MCF 10A (cell line): ENCODE data around the gene CENPX. TPM values are rescaled to one million over a fixed set of nuclear protein-coding genes. Genes with fewer than 3 reads are reported as not detected.

Source experiments
- BruUV-seq: library from RNA; stranded (reverse); fragments of 400-500 nt; replicated peaks from 2 replicates; lab custom pipeline; 2021; lab: Mats Ljungman, UMichigan
- CTCF ChIA-PET: fragments of 300-600 bp; sonication (Branson Sonifier 250); formaldehyde crosslinking; extraction: SDS; loops from one replicate; lab custom pipeline; 2021; ENCODE audit warnings: antibody characterized with exemption, inconsistent platforms; lab: Yijun Ruan, JAX
- POLR2A ChIA-PET: fragments of 300-600, 350-650 bp; sonication (Branson Sonifier 250); formaldehyde crosslinking; extraction: SDS; loops from one replicate; lab custom pipeline; 2020; ENCODE audit warnings: antibody characterized with exemption, inconsistent platforms; lab: Yijun Ruan, JAX
- DNase-seq: peaks from one replicate; pipeline ENCODE4 v3.0.0-alpha.2; 2018; ENCODE audit not compliant: unreplicated experiment
- H3K27ac Mint-ChIP-seq: one replicate; pipeline ENCODE4 v1.8.0; 2022; ENCODE audit warnings: mild to moderate bottlenecking, low read depth, mixed read lengths; ENCODE audit not compliant: unreplicated experiment
- H3K27me3 Mint-ChIP-seq: one replicate; pipeline ENCODE4 v1.8.0; 2022; ENCODE audit warnings: mixed read lengths; ENCODE audit not compliant: insufficient read depth, unreplicated experiment
- H3K36me3 Mint-ChIP-seq: one replicate; pipeline ENCODE4 v1.8.0; 2022; ENCODE audit warnings: mild to moderate bottlenecking, moderate library complexity, mixed read lengths; ENCODE audit not compliant: insufficient read depth, unreplicated experiment
- H3K4me1 Mint-ChIP-seq: one replicate; pipeline ENCODE4 v1.8.0; 2022; ENCODE audit warnings: mixed read lengths; ENCODE audit not compliant: insufficient read depth, unreplicated experiment
- H3K4me3 Mint-ChIP-seq: one replicate; pipeline ENCODE4 v1.8.0; 2022; ENCODE audit warnings: mild to moderate bottlenecking, moderate library complexity, mixed read lengths; ENCODE audit not compliant: unreplicated experiment
- H3K9me3 Mint-ChIP-seq: one replicate; pipeline ENCODE4 v1.8.0; 2022; ENCODE audit warnings: mixed read lengths; ENCODE audit not compliant: unreplicated experiment
- intact Hi-C: fragments of 100-400 bp; cut with micrococcal nuclease; formaldehyde crosslinking; loops from 2 replicates; pipeline ENCODE4 v1.14.1; 2022
- total RNA-seq: library from RNA; stranded (reverse); gene quantifications from 2 replicates; pipeline ENCODE4 v1.2.3, GENCODE V29; 2022
- TF ChIP-seq, protein P1 (sequence below): fragments of 200-600 bp; IDR thresholded peaks from one replicate; pipeline ENCODE4 v1.8.0; 2022; ENCODE audit warnings: antibody characterized with exemption, mild to moderate bottlenecking; ENCODE audit not compliant: unreplicated experiment

CENPX gene
- total RNA-seq, 1 experiment from 2014 or later: 35.6 TPM

DNA sequence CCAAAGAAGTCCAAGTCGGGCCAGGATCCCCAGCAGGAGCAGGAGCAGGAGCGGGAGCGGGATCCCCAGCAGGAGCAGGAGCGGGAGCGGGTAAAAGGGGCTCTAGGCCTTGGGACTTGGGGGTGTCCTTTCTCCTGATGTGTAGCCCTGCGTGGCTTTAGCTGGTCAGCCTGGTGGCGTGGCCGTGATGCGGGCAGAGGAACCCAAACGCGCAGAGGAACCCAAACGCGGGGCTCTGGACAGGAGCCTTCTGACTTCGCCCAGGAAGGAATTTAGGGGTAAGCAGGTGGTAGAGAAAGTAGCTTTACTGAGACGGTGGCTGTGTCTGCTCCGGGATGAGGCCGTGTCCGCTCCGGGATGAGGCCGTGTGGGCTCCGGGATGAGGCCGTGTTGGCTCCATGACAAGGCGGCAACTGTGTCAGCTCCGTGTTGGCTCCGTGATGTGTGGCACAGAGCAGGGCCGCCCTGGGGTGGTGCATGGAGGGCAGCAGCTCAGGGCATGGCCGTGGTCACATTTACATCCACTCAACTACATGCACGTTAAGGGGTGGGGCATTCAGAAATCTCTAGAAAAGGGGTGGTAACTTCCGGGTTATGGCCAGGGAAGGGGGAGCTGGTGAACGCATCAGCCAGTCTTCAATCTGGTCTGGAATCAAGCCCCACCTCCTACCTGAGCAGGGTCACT lies 25.8 kb downstream of the CENPX start:
- CTCF ChIA-PET: interaction anchor here (0.6 to 0.7 kb wide), 4 partner anchors 17 to 39 kb away, joined by 3 to 6 read pairs (median 4); no protein-coding TSS in a partner anchor
- H3K4me3 Mint-ChIP-seq: no peak overlapping the region
- no TSS peak for BruUV-seq
- H3K4me1 Mint-ChIP-seq: no peaks in the 10 kb centered on the region
- intact Hi-C loops: no loop called here
- no peaks in the 10 kb centered on the region for H3K9me3 Mint-ChIP-seq
- peaks cover 5% of the 10 kb centered on the region for H3K36me3 Mint-ChIP-seq
- no peak for DNase-seq
- POLR2A ChIA-PET: no interaction called here
- H3K27me3 Mint-ChIP-seq: no peaks in the 10 kb centered on the region
- TF ChIP-seq, protein P1, sequence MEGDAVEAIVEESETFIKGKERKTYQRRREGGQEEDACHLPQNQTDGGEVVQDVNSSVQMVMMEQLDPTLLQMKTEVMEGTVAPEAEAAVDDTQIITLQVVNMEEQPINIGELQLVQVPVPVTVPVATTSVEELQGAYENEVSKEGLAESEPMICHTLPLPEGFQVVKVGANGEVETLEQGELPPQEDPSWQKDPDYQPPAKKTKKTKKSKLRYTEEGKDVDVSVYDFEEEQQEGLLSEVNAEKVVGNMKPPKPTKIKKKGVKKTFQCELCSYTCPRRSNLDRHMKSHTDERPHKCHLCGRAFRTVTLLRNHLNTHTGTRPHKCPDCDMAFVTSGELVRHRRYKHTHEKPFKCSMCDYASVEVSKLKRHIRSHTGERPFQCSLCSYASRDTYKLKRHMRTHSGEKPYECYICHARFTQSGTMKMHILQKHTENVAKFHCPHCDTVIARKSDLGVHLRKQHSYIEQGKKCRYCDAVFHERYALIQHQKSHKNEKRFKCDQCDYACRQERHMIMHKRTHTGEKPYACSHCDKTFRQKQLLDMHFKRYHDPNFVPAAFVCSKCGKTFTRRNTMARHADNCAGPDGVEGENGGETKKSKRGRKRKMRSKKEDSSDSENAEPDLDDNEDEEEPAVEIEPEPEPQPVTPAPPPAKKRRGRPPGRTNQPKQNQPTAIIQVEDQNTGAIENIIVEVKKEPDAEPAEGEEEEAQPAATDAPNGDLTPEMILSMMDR: no peak
- no peak overlapping the region for H3K27ac Mint-ChIP-seq

DNA sequence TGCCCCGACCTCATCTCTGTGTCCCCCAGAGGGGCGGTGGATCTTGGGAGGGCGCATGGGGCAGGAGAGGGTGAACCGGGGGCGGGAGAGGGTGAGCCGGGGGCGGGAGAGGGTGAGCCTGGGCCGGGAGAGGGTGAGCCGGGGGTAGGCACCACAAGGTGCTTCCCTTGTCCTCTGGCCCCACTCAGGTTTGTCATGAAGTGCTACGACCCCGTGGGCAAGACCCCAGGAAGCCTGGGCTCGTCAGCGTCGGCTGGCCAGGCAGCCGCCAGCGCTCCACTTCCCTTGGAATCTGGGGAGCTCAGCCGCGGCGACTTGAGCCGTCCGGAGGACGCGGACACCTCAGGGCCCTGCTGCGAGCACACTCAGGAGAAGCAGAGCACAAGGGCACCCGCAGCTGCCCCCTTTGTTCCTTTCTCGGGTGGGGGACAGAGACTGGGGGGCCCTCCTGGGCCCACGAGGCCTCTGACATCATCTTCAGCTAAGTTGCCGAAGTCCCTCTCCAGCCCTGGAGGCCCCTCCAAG lies 26.4 kb downstream of the CENPX start:
- Mint-ChIP-seq H3K9me3 (no peaks in the 10 kb centered on the region), H3K4me3 (no peak overlapping the region), H3K27me3 (no peaks in the 10 kb centered on the region), H3K36me3 (peaks cover 5% of the 10 kb centered on the region), H3K27ac (no peak overlapping the region), H3K4me1 (peaks cover 4% of the 10 kb centered on the region)
- ChIA-PET CTCF (interaction anchor here (0.6 kb wide), 1 partner anchor 18 kb away, joined by 3 read pairs; no protein-coding TSS in a partner anchor), POLR2A (no interaction called here)
- intact Hi-C loops: no loop called here
- no TSS peak for BruUV-seq
- TF ChIP-seq, protein P1: no peak
- DNase-seq: no peak

DNA sequence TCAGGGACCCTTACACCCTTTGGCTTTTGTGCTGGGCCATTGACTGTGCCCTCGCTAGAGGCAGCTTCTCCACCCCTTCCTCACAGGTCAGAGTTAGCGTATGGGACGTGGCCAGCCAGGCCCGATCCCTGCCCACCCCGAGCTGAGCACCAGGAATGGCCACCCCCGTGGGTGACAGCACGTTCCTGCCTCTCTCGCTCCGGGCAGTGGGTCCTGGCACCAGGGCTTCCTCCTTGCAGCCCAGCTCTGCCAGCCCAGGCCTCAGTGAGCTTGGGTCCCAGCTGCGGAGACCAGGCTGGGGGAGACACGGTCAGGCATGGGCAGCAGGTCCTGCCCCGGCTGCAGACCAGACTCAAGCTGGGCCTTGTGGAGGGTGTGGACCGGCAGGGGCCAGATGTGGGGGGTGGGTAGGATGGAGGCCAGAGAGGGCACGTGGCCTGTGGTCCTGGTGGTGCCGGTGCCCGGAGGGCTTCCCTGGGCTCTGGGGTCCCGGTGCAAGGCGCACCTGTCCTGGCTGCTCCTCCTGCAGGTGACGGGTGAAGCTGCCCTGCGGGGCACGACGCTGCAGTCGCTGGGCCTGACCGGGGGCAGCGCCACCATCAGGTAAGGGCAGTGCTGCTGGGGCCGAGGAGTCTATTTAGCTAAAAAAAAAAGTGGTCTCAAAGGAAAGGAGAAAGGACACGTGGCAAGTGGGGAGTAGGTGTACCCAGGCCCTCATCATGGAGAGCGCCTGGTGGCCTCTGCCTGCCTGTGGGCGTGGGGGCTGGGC lies 27.0 kb downstream of the CENPX start:
- CTCF ChIA-PET: interaction anchor here (0.6 to 1.0 kb wide), 3 partner anchors 18 to 34 kb away, joined by 3 read pairs; no protein-coding TSS in a partner anchor

More for the DNA sequence above, 27.0 kb downstream of the CENPX start:
- intact Hi-C loops: no loop called here
- no TSS peak for BruUV-seq
- H3K9me3 Mint-ChIP-seq: no peaks in the 10 kb centered on the region
- no peak overlapping the region for H3K4me3 Mint-ChIP-seq
- POLR2A ChIA-PET: no interaction called here
- peaks cover 6% of the 10 kb centered on the region for H3K36me3 Mint-ChIP-seq
- H3K4me1 Mint-ChIP-seq: peaks cover 11% of the 10 kb centered on the region
- TF ChIP-seq, protein P1: no peak
- H3K27ac Mint-ChIP-seq: no peak overlapping the region
- DNase-seq: no peak
- no peaks in the 10 kb centered on the region for H3K27me3 Mint-ChIP-seq
